HepG2 (cell line): ENCODE measurements around the gene PRPF38A.

Experiments used
- BRCA1 ChIP-seq: sonication (generic); formaldehyde crosslinking; IDR thresholded peaks from 2 replicates; pipeline ENCODE4 v1.4.0; 2020; ENCODE audit warnings: missing genetic modification reagents
- BRD4 ChIP-seq: sonication (generic); formaldehyde crosslinking; IDR thresholded peaks from 2 replicates; pipeline ENCODE4 v1.4.0; 2020; ENCODE audit warnings: missing genetic modification reagents
- CAMTA2 ChIP-seq: sonication (generic); formaldehyde crosslinking; IDR thresholded peaks from 2 replicates; pipeline ENCODE4 v1.4.0; 2020; ENCODE audit warnings: mild to moderate bottlenecking, missing genetic modification reagents, borderline replicate concordance
- HDAC2 ChIP-seq: sonication (generic); formaldehyde crosslinking; IDR thresholded peaks from 2 replicates; pipeline ENCODE4 v1.4.0; 2020; ENCODE audit warnings: missing genetic modification reagents
- MEIS2 ChIP-seq: sonication (generic); formaldehyde crosslinking; IDR thresholded peaks from 2 replicates; pipeline ENCODE4 v1.9.0; 2021; ENCODE audit warnings: mild to moderate bottlenecking, missing genetic modification reagents
- POLR2AphosphoS2 ChIP-seq: IDR thresholded peaks from 2 replicates; pipeline ENCODE4 v1.6.1; 2011; ENCODE audit warnings: low read depth, low read length, improper control_type of control experiment
- ZNF549 ChIP-seq: sonication (generic); formaldehyde crosslinking; IDR thresholded peaks from 2 replicates; pipeline ENCODE4 v1.5.0; 2020; ENCODE audit warnings: missing genetic modification reagents
- TF ChIP-seq, protein P1 (sequence below): sonication (generic); formaldehyde crosslinking; IDR thresholded peaks from 2 replicates; pipeline ENCODE4 v1.8.1; 2022; ENCODE audit warnings: low read depth, mild to moderate bottlenecking, missing genetic modification reagents
- TF ChIP-seq, protein P2 (sequence below), 2 experiments: IDR thresholded peaks; 2 replicates each; pipeline ENCODE4 v1.6.1; 2011 to 2012; ENCODE audit warnings: low read length in 2 of 2, borderline replicate concordance in 1 of 2, low read depth in 1 of 2, mild to moderate bottlenecking in 1 of 2, moderate library complexity in 1 of 2
- TF ChIP-seq, protein P3 (sequence below): sonication (generic); formaldehyde crosslinking; IDR thresholded peaks from 2 replicates; pipeline ENCODE4 v1.8.0; 2022; ENCODE audit warnings: low read depth, missing genetic modification reagents

DNA sequence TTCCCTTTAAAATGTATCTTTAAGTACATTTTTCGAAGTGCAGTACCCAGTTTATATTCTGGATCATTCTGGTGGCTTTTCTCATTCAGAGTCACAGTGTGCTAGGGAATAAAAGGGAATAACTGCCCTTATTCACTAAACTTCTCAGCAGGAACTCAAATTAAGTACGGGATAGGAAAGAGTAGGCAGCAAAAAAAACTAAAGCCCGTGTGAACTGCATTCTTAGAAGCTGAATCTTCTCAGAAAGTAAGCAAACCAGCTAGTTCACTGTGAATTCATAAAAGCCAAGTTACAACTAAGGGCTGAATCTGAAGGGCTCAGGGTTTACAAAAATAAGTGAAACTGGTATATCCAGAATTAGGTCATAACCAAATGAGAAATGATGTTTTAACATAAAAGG, 22.0 kb downstream of the PRPF38A start:
- TF ChIP-seq POLR2AphosphoS2 (no peak), CAMTA2 (no peak), ZNF549 (CRISPR knock-in tag) (no peak), HDAC2 (CRISPR knock-in tag) (no peak), BRD4 (CRISPR knock-in tag) (no peak), BRCA1 (CRISPR knock-in tag) (no peak), MEIS2 (CRISPR knock-in tag) (no peak)
- TF ChIP-seq, protein P1, sequence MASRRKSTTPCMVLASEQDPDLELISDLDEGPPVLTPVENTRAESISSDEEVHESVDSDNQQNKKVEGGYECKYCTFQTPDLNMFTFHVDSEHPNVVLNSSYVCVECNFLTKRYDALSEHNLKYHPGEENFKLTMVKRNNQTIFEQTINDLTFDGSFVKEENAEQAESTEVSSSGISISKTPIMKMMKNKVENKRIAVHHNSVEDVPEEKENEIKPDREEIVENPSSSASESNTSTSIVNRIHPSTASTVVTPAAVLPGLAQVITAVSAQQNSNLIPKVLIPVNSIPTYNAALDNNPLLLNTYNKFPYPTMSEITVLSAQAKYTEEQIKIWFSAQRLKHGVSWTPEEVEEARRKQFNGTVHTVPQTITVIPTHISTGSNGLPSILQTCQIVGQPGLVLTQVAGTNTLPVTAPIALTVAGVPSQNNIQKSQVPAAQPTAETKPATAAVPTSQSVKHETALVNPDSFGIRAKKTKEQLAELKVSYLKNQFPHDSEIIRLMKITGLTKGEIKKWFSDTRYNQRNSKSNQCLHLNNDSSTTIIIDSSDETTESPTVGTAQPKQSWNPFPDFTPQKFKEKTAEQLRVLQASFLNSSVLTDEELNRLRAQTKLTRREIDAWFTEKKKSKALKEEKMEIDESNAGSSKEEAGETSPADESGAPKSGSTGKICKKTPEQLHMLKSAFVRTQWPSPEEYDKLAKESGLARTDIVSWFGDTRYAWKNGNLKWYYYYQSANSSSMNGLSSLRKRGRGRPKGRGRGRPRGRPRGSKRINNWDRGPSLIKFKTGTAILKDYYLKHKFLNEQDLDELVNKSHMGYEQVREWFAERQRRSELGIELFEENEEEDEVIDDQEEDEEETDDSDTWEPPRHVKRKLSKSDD (CRISPR knock-in tag), result no peak
- TF ChIP-seq, protein P2, sequence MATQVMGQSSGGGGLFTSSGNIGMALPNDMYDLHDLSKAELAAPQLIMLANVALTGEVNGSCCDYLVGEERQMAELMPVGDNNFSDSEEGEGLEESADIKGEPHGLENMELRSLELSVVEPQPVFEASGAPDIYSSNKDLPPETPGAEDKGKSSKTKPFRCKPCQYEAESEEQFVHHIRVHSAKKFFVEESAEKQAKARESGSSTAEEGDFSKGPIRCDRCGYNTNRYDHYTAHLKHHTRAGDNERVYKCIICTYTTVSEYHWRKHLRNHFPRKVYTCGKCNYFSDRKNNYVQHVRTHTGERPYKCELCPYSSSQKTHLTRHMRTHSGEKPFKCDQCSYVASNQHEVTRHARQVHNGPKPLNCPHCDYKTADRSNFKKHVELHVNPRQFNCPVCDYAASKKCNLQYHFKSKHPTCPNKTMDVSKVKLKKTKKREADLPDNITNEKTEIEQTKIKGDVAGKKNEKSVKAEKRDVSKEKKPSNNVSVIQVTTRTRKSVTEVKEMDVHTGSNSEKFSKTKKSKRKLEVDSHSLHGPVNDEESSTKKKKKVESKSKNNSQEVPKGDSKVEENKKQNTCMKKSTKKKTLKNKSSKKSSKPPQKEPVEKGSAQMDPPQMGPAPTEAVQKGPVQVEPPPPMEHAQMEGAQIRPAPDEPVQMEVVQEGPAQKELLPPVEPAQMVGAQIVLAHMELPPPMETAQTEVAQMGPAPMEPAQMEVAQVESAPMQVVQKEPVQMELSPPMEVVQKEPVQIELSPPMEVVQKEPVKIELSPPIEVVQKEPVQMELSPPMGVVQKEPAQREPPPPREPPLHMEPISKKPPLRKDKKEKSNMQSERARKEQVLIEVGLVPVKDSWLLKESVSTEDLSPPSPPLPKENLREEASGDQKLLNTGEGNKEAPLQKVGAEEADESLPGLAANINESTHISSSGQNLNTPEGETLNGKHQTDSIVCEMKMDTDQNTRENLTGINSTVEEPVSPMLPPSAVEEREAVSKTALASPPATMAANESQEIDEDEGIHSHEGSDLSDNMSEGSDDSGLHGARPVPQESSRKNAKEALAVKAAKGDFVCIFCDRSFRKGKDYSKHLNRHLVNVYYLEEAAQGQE (IDR thresholded peaks at IDR 0.05; ENCODE audit: borderline replicate concordance in 1 of 2, low read depth in 1 of 2, low read length in 2 of 2), result no peak
- TF ChIP-seq, protein P3, sequence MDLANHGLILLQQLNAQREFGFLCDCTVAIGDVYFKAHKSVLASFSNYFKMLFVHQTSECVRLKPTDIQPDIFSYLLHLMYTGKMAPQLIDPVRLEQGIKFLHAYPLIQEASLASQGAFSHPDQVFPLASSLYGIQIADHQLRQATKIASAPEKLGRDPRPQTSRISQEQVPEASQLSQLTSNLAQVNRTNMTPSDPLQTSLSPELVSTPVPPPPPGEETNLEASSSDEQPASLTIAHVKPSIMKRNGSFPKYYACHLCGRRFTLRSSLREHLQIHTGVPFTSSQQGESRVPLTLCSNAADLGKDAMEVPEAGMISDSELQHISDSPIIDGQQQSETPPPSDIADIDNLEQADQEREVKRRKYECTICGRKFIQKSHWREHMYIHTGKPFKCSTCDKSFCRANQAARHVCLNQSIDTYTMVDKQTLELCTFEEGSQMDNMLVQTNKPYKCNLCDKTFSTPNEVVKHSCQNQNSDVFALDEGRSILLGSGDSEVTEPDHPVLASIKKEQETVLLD (CRISPR knock-in tag), result no peak
